Osteocyte (in vitro differentiated cells): Measurements from ENCODE around the gene WDR86. TPM values are rescaled to one million over a fixed set of nuclear protein-coding genes. Genes with fewer than 3 reads are reported as not detected.

Source experiments
- DNase-seq: peaks from one replicate; pipeline ENCODE4 v3.0.0; 2021; ENCODE audit warnings: mixed read lengths; ENCODE audit not compliant: unreplicated experiment; ENCODE audit errors: extremely low spot score
- H3K27ac Mint-ChIP-seq: one replicate; pipeline ENCODE4 v1.8.0; 2021; ENCODE audit warnings: mild to moderate bottlenecking, mixed read lengths; ENCODE audit not compliant: unreplicated experiment
- H3K27me3 Mint-ChIP-seq: one replicate; pipeline ENCODE4 v1.8.0; 2021; ENCODE audit warnings: mixed read lengths; ENCODE audit not compliant: unreplicated experiment
- H3K36me3 Mint-ChIP-seq: one replicate; pipeline ENCODE4 v1.8.0; 2021; ENCODE audit warnings: mixed read lengths; ENCODE audit not compliant: unreplicated experiment
- H3K4me1 Mint-ChIP-seq: one replicate; pipeline ENCODE4 v1.8.0; 2021; ENCODE audit warnings: mixed read lengths; ENCODE audit not compliant: unreplicated experiment
- H3K4me3 Mint-ChIP-seq: one replicate; pipeline ENCODE4 v1.8.0; 2021; ENCODE audit warnings: mild to moderate bottlenecking, moderate library complexity, mixed read lengths; ENCODE audit not compliant: unreplicated experiment
- H3K9me3 Mint-ChIP-seq: one replicate; pipeline ENCODE4 v1.8.0; 2021; ENCODE audit warnings: mixed read lengths; ENCODE audit not compliant: unreplicated experiment
- total RNA-seq: library from RNA; stranded (reverse); gene quantifications from 2 replicates; pipeline ENCODE4 v1.2.1, GENCODE V29; 2021
- TF ChIP-seq, protein P1 (sequence below): fragments of 200-600 bp; sonication (generic); IDR thresholded peaks from 2 replicates; pipeline ENCODE4 v1.5.0; 2021; ENCODE audit warnings: antibody characterized with exemption, mild to moderate bottlenecking, moderate library complexity

The WDR86 gene
- total RNA-seq, 1 donor from 2014 or later = not detected

DNA sequence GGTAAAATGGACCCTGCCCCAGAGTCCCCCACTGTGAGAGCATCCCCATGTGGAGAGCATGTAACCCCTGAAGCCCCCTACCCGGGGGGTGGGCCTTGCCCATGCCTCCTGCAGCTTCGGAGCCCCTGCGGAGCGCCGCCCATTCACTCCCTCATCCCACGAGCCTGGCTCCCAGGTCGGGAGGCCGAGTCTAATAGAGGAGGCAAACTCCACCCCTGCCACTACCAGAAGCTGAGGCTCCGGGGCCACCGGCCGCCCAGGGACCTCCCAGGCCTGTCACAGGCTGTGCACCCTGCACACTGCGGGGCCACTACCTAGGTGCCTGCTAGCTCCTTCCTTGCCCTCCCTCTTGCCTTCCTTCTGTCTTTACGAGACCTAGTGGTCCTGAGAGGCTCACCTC, 17.4 kb downstream of the WDR86 start:
- no peak overlapping the region for H3K27ac Mint-ChIP-seq
- DNase-seq = no peak
- no peak overlapping the region for H3K4me3 Mint-ChIP-seq
- no peaks in the 10 kb centered on the region for H3K36me3 Mint-ChIP-seq
- no peaks in the 10 kb centered on the region for H3K4me1 Mint-ChIP-seq
- no peaks in the 10 kb centered on the region for H3K9me3 Mint-ChIP-seq
- TF ChIP-seq, protein P1, sequence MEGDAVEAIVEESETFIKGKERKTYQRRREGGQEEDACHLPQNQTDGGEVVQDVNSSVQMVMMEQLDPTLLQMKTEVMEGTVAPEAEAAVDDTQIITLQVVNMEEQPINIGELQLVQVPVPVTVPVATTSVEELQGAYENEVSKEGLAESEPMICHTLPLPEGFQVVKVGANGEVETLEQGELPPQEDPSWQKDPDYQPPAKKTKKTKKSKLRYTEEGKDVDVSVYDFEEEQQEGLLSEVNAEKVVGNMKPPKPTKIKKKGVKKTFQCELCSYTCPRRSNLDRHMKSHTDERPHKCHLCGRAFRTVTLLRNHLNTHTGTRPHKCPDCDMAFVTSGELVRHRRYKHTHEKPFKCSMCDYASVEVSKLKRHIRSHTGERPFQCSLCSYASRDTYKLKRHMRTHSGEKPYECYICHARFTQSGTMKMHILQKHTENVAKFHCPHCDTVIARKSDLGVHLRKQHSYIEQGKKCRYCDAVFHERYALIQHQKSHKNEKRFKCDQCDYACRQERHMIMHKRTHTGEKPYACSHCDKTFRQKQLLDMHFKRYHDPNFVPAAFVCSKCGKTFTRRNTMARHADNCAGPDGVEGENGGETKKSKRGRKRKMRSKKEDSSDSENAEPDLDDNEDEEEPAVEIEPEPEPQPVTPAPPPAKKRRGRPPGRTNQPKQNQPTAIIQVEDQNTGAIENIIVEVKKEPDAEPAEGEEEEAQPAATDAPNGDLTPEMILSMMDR = no peak
- H3K27me3 Mint-ChIP-seq = peaks cover 36% of the 10 kb centered on the region

DNA sequence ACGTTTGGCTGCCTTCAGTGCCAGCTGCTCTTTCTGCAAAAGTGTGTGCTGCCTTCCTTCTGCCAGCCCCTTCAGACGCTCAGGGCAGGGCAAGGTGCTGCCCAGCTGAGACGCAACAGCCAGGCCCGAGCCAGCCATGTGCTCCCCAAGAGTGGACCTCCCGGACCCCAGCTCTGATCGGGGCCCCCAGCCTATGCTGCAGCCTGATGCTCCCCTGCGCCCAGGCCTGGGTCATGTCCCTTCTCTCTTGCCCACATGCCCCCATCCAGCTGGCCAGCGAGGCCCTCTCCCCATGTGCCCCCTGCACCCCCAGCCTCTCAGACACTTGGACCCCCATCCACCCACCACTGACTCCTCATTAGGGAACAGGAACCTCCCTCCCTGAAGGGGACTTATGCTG, 17.8 kb downstream of the WDR86 start:
- TF ChIP-seq, protein P1 = no peak
- no peaks in the 10 kb centered on the region for H3K4me1 Mint-ChIP-seq
- DNase-seq = no peak
- H3K9me3 Mint-ChIP-seq = no peaks in the 10 kb centered on the region
- H3K36me3 Mint-ChIP-seq = no peaks in the 10 kb centered on the region
- H3K4me3 Mint-ChIP-seq = no peak overlapping the region
- no peak overlapping the region for H3K27ac Mint-ChIP-seq
- H3K27me3 Mint-ChIP-seq = peaks cover 36% of the 10 kb centered on the region

DNA sequence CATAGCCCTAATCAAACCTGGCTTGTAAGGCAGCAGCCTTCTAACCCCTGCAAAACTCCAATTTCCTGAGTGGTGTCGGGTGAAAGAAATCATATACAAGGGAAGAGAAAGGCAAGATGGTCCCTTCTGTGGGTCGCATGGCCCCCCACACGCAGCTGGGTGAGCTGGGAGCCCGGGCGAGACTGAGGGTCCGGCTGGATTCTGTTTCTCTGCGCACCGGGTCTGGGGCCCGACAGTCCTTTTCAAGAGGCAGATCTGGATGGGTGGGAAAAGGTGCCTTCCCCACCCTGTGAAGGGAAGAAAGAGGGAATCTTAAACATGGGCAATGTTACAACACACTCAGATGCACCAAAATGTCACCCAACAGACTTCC, 18.5 kb downstream of the WDR86 start:
- no peak overlapping the region for H3K4me3 Mint-ChIP-seq
- H3K27ac Mint-ChIP-seq = no peak overlapping the region
- H3K4me1 Mint-ChIP-seq = no peaks in the 10 kb centered on the region
- H3K36me3 Mint-ChIP-seq = no peaks in the 10 kb centered on the region
- no peak for DNase-seq
- H3K27me3 Mint-ChIP-seq = peaks cover 36% of the 10 kb centered on the region
- no peaks in the 10 kb centered on the region for H3K9me3 Mint-ChIP-seq
- TF ChIP-seq, protein P1 = no peak

DNA sequence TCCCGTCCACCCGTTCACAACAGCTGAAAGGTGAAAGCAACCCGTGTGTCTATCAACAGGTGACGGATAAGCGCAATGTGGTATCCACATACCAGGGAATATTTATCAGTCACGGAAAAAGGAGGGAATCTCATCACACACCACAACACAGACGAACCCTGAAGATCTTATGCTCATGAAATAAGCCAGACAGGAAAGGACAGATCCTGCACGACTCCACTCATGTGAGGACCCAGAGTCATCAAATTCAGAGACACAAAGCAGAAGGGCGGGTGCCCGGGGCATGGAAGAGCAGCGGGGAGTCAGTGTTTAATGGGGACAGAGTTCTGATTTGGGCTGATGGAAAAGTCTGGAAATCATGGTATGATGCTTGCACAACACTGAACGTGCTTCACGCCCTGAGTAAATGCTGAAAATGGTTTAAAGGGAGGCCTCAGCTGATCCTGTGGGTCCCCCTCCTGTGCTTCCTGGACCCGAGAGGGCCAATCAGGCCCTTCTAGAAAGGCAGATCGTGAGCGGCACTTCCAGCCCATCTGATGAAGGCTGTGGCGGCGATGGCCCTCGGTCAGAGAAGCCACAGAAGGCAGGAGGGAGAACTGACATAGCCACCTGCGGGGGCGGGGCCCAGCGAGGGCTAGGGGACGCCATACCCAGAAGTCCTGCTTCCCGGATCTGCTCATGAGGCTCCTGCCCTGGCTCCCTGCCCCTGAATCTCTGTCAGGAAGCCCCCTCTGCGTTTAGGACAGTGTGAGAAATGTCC, 19.1 kb downstream of the WDR86 start:
- Mint-ChIP-seq H3K4me3 (no peak overlapping the region), H3K27me3 (peaks cover 36% of the 10 kb centered on the region), H3K4me1 (no peaks in the 10 kb centered on the region), H3K36me3 (no peaks in the 10 kb centered on the region), H3K27ac (no peak overlapping the region), H3K9me3 (no peaks in the 10 kb centered on the region)
- no peak for DNase-seq
- TF ChIP-seq, protein P1 = no peak

DNA sequence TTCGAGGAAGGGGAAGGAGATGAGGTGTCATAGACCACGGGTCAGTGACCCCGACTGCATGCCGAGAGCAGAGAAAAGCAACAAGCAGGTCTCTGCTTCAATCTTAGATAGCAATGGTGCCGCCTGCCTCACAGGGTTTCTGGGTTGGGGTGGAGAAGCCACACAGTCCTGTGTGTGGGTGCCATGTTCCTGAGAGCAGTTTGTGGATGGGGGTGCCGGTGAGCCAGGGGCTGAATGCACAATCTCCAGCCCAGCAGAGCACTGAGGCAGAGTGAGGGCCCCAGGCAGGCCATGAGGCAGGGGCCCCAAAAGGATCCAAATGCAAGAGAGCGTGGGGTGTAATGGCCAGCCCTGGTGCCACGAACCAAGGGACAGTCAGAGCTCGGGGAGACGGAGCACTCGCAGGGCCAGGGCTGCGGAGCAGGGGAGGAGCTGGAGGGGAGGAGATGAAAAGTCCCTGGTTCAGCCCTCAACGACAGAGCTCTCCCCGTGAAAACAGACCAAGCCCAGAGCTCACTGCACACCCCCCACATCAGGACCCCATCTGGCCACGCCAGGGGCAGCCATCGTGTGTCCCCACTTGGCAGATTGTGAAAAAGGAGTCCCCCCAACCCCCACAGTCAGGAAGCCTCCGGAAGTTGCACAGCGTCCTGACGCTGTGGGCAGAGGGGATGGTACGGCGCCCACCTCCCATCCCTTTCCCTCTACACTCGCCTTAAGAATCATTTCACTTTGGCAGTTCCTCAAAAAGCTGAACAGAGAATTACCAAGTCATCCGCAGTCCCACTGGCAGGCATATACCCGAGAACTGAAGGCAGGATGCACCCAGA, 19.9 kb downstream of the WDR86 start:
- TF ChIP-seq, protein P1 = no peak
- Mint-ChIP-seq H3K27ac (no peak overlapping the region), H3K36me3 (no peaks in the 10 kb centered on the region), H3K9me3 (no peaks in the 10 kb centered on the region), H3K27me3 (peaks cover 37% of the 10 kb centered on the region), H3K4me3 (no peak overlapping the region), H3K4me1 (no peaks in the 10 kb centered on the region)
- DNase-seq = no peak
